ENCODE data around the gene LSP1. TPM values are rescaled to one million over a fixed set of nuclear protein-coding genes. Genes with fewer than 3 reads are reported as not detected.

LSP1 gene
- total RNA-seq, 2 donors from 2014 or later, result 6.7 to 11.6 TPM

DNA sequence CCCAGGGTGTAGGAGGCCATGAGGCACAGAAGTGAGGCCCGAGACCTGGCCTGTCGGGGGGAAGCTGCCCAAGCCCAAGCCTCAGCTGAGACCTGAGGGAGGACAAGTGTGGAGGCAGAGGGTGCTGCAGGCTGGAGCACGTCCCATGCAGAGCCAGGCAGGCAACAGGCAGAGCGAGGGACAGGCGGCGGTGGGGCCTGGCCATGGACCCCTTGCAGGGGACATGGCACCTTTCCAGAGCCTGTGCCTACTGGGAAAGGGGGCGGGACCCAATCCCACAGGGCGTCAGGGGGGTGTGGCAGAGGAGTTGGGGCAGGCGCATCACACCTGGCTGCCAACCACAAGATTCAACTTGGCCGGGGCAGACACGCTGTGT, 9.8 kb upstream of the LSP1 start:
- Histone ChIP-seq H3K36me3 (no peaks in the 10 kb centered on the region), H3K27me3 (replicated peaks; ENCODE audit: insufficient read depth) (no peaks in the 10 kb centered on the region), H3K4me3 (no peak overlapping the region), H3K9me3 (no peaks in the 10 kb centered on the region), H3K4me1 (replicated peaks) (no peaks in the 10 kb centered on the region), H3K27ac (no peak overlapping the region)
- no peak for DNase-seq (ENCODE audit: low spot score)
- intact Hi-C loops (cut with DNase I), result no loop called here
- WGBS, result 66% methylated on average over 10 of the region's 11 CpGs
- no peak for TF ChIP-seq POLR2AphosphoS5 (IDR thresholded peaks at IDR 0.05)
- no peak for TF ChIP-seq POLR2A (IDR thresholded peaks at IDR 0.05)
- TF ChIP-seq, protein P1, sequence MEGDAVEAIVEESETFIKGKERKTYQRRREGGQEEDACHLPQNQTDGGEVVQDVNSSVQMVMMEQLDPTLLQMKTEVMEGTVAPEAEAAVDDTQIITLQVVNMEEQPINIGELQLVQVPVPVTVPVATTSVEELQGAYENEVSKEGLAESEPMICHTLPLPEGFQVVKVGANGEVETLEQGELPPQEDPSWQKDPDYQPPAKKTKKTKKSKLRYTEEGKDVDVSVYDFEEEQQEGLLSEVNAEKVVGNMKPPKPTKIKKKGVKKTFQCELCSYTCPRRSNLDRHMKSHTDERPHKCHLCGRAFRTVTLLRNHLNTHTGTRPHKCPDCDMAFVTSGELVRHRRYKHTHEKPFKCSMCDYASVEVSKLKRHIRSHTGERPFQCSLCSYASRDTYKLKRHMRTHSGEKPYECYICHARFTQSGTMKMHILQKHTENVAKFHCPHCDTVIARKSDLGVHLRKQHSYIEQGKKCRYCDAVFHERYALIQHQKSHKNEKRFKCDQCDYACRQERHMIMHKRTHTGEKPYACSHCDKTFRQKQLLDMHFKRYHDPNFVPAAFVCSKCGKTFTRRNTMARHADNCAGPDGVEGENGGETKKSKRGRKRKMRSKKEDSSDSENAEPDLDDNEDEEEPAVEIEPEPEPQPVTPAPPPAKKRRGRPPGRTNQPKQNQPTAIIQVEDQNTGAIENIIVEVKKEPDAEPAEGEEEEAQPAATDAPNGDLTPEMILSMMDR (IDR thresholded peaks at IDR 0.05), result no peak

DNA sequence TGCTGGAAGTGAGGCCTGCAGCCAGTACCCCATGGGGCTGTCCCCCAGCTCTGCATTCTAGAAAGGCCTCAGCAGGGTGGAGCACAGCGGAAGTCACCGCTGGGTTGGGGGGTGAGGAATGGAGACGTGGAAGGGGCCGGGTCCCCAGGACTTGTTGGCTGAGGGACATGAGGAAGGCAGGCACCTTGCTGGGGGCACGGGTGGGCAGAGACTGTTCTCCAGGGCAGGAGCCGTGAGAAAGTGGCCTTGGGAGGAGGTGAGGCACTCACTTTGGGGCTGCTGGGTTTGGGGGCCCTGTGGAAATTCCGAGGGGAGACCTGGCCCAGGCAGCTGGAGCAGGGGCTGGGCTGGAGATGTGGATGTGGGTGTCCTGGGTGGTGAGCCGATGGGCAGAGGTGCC, 9.1 kb upstream of the LSP1 start:
- 80% methylated on average over 8 of the region's 8 CpGs for WGBS
- no peaks in the 10 kb centered on the region for H3K36me3 ChIP-seq
- no peaks in the 10 kb centered on the region for H3K9me3 ChIP-seq
- intact Hi-C loops (cut with DNase I), result no loop called here
- H3K4me3 ChIP-seq, result no peak overlapping the region
- no peaks in the 10 kb centered on the region for H3K27me3 ChIP-seq (replicated peaks; ENCODE audit: insufficient read depth)
- TF ChIP-seq, protein P1 (IDR thresholded peaks at IDR 0.05), result no peak
- no peak for TF ChIP-seq POLR2A (IDR thresholded peaks at IDR 0.05)
- no peak for TF ChIP-seq POLR2AphosphoS5 (IDR thresholded peaks at IDR 0.05)
- no peak overlapping the region for H3K27ac ChIP-seq
- no peaks in the 10 kb centered on the region for H3K4me1 ChIP-seq (replicated peaks)
- no peak for DNase-seq (ENCODE audit: low spot score)

DNA sequence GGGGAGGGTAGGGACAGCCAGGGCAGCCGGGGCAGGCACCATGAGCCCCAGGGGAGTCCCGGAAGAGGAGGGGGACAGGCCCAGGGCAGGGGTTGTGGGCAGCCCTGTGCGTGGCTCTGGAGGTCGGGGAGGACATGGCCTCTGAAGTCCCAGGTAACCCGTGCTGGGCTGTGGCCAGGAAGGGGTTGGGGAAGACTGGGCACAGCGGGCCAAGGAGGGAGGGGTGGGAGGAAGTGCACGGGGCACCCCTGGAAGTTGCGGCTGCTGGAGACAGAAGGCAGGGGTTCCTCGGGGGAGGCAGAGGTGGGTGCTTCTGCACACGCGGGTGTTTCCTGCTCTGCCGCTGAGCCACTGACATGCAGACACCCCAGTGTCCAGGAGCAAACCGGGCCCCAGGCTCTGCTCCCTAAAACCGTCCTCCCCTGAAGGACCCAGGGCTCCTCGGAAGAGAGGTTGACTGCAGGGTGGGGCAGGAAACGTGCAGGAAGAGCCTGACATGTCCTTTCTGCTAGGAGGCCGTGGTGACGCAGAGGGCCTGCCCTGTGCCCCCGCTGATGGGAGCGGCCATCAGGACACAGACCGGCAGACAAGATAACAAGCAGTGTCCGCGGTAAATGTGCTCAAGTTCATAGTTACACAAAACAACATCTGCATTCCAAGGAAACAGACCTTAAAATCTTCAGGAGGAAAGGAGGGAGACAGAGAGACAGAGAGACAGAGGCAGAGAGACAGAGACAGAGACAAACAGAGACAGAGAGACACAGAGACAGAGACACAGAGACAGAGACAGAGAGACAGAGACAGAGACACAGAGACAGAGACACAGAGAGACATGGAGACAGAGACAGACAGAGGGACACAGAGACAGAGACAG, 8.4 kb upstream of the LSP1 start:
- no peaks in the 10 kb centered on the region for H3K9me3 ChIP-seq
- H3K36me3 ChIP-seq, result no peaks in the 10 kb centered on the region
- no peak overlapping the region for H3K4me3 ChIP-seq
- DNase-seq (ENCODE audit: low spot score), result no peak
- H3K4me1 ChIP-seq (replicated peaks), result no peaks in the 10 kb centered on the region
- no peak overlapping the region for H3K27ac ChIP-seq
- TF ChIP-seq POLR2AphosphoS5 (IDR thresholded peaks at IDR 0.05), result no peak
- TF ChIP-seq, protein P1 (IDR thresholded peaks at IDR 0.05), result no peak
- TF ChIP-seq POLR2A (IDR thresholded peaks at IDR 0.05), result no peak
- WGBS, result 72% methylated on average over 23 of the region's 23 CpGs
- intact Hi-C loops (cut with DNase I), result no loop called here
- H3K27me3 ChIP-seq (replicated peaks; ENCODE audit: insufficient read depth), result no peaks in the 10 kb centered on the region

DNA sequence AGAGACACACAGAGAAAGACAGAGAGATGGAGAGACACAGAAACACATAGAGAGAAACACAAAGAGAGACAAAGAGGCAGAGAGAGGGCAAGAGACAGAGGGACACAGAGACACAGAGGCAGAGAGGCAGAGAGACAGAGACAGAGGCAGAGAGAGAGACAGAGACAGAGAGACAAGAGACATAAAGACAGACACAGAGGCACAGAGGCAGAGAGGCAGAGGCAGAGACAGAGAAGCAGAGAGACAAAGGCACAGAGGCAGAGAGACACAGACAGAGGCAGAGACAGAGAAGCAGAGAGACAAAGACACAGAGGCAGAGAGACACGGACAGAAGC, 7.8 kb upstream of the LSP1 start:
- DNase-seq (ENCODE audit: low spot score), result no peak
- H3K9me3 ChIP-seq, result no peaks in the 10 kb centered on the region
- H3K36me3 ChIP-seq, result no peaks in the 10 kb centered on the region
- no peaks in the 10 kb centered on the region for H3K27me3 ChIP-seq (replicated peaks; ENCODE audit: insufficient read depth)
- no peak overlapping the region for H3K27ac ChIP-seq
- whole genome bisulfite sequencing, result 80% methylated on average over 1 of the region's 1 CpG
- TF ChIP-seq, protein P1 (IDR thresholded peaks at IDR 0.05), result no peak
- TF ChIP-seq POLR2AphosphoS5 (IDR thresholded peaks at IDR 0.05) (no peak), POLR2A (IDR thresholded peaks at IDR 0.05) (no peak)
- no peak overlapping the region for H3K4me3 ChIP-seq
- intact Hi-C loops (cut with DNase I), result no loop called here
- no peaks in the 10 kb centered on the region for H3K4me1 ChIP-seq (replicated peaks)
